NK-92 treated with Interleukin-12 subunit alpha and Interleukin-12 subunit beta, amount 100 ng/mL, for 24 hours (cell line): Measurements from ENCODE around the gene VWA5B2.

ENCODE experiments used
- DNase-seq: peaks from one replicate; lab custom pipeline; 2025; lab: John Stamatoyannopoulos, UW

Gene VWA5B2

DNA sequence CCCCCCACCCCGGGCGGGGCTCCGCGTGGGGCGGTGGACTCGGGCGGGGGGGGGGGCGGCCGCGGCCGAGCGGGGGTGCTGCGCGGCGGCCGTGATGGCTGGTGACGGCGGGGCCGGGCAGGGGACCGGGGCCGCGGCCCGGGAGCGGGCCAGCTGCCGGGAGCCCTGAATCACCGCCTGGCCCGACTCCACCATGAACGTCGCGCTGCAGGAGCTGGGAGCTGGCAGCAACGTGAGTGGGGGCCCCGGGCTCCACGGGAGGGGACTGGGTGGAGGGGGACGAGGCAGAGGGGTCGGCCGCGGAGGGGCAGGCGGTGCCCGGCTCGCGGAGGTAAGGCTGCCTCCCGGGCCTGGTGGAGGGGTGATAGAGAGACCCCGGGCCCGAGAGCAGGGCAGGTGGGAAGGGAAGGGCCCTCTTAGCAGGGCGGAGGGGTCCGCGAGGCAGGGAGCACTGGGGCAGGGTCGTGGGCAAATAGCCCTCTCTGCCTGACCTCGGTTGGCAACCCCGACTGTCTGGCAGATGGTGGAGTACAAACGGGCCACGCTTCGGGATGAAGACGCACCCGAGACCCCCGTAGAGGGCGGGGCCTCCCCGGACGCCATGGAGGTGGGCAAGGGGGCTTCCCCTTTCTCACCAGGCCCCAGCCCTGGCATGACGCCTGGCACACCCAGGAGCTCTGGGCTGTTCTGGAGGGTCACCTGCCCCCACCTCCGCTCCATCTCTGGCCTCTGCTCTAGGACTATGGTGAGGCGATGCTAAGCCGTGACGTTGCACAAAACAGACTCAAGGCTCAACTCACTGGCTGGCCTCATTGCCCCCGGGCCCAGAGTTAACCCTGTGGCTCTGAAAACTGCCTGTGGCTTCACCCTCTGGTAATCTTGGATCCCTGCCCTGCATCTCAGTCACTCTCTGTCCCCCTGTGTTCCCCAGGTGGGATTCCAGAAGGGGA is 46.9 kb downstream of the VWA5B2 start, which contains the start of gene ECE2:
TSS of gene ECE2 (plus strand) at position 62 of the 950 bp plus-strand sequence. CDS start at position 194, 132 bp downstream.
- DNase-seq: no peak

DNA sequence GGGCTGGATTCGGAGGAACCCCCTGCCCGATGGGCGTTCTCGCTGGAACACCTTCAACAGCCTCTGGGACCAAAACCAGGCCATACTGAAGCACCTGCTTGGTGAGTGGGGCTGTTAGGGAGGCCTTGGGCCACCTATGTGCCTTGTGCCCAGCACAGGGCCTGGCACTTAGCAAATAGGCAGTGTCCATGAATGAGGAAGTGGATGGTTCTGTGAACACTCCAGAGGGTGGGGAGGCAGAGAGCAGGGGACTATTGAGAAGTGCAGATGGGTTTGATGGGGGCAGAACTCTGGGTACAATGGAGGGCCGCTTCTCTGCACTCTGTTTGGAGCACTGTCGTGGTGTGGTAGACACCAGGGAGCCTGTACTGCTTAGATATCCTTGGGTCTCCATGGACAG is 48.0 kb downstream of the VWA5B2 start:
- DNase-seq: no peak

DNA sequence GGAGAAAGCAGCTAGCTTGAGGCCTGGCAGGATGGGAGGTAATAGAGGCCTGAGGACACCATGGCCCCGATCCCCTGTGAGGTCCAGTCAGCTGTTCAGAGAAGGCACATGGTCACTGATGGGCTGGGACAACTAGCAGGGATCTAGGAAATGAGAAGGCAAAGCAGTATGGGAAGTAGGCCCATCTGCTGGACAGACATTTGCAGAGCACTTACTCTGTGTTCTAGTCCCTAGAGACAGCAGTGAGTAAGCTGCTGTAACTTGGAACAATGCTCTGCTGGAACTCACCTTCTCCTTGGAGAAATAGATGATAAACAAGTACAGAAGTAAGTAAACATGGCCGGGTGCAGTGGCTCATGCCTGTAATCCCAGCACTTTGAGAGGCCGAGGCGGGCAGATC is 53.6 kb downstream of the VWA5B2 start:
- no peak for DNase-seq

DNA sequence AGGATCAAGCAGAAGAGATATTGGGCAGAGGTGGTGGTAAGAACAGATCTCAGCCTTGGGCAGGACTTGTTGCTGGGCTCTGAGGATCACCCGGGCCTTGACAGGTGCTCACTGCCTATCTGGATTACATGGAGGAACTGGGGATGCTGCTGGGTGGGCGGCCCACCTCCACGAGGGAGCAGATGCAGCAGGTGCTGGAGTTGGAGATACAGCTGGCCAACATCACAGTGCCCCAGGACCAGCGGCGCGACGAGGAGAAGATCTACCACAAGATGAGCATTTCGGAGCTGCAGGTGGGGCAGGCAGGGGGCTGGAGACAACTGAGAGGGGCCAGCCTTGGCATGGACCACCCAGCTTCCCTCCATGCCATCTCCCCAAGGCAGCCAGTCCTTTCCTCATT is 54.3 kb downstream of the VWA5B2 start:
- no peak for DNase-seq

DNA sequence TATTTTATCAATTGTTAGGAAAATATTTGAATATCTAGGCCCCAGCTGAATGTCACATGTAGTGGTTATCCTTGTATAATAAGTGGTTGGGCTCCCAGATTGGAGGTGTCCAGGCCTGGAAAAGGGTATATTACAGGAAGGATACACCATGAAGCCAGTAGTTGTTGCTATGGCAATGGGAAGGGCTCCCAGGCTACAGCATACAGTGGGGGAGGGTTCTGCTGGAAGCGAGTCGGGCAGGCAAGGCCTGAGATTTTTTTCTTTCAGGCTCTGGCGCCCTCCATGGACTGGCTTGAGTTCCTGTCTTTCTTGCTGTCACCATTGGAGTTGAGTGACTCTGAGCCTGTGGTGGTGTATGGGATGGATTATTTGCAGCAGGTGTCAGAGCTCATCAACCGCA is 55.3 kb downstream of the VWA5B2 start:
- no peak for DNase-seq

DNA sequence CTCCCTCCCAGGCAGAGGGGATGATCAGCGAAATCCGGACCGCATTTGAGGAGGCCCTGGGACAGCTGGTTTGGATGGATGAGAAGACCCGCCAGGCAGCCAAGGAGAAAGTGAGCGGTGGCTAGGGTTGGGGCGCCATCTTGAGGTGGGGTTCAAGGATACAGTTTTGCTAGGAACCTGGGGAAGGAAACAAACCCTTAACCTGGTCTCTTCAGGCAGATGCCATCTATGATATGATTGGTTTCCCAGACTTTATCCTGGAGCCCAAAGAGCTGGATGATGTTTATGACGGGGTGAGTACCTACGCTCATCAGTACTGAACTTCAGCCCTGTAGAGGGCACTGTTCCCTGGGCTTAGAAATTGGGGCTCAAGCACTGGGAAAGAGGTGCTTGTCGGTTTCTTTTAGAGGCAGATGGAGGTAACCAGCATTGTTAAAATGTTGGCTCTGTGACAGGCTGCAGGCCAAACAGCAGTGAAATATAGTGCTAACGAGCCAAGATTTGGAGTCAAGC is 60.1 kb downstream of the VWA5B2 start:
- peak; percentile 34 for DNase-seq

DNA sequence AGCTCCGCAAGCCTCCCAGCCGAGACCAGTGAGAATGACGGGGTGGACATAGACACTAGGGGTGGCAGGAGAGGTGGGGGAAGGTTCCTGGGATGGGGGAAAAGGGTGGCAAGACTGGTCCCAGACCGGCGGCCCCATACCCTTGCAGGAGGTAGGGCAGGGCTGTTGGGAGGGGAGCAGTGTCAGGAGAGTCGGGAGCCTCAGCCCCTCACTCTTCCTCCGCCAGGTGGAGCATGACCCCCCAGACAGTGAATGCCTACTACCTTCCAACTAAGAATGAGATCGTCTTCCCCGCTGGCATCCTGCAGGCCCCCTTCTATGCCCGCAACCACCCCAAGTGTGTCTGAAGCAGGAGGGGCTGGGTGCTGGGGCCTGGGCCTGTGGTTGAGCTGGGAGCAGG is 60.9 kb downstream of the VWA5B2 start:
- DNase-seq: no peak

DNA sequence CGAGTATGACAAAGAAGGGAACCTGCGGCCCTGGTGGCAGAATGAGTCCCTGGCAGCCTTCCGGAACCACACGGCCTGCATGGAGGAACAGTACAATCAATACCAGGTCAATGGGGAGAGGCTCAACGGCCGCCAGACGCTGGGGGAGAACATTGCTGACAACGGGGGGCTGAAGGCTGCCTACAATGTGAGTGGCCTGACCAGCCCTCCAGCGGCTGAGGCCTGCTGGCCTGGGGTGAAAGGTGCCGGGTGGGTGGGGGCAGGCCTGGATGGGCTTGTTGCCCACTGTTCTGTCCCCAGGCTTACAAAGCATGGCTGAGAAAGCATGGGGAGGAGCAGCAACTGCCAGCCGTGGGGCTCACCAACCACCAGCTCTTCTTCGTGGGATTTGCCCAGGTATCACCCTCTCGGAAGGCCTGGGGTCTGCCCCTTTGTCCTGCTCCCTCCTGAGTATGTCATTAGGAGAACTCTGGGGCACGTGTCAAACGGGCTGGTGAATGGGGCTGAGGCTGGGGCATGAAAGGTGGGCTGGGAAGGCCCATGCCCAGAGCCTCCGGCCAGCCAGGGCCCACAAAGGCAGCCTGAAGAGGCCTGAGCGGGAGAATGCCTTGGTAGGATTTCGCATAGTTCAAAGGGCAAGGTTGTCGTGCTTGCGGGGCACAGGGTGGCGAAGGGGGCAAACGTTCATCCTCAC is 61.8 kb downstream of the VWA5B2 start:
- no peak for DNase-seq
